Neutrophil (primary cell): ENCODE measurements around the gene GPR135.

ENCODE experiments used
- H3K27ac ChIP-seq: fragments of 200-600 bp; sonication (generic); 2 replicates; pipeline ENCODE4 v1.5.1; 2016; ENCODE audit warnings: mild to moderate bottlenecking, moderate library complexity
- H3K27me3 ChIP-seq: fragments of 200-600 bp; sonication (generic); 2 replicates; pipeline ENCODE4 v1.6.0; 2016; ENCODE audit warnings: mild to moderate bottlenecking
- H3K36me3 ChIP-seq: fragments of 200-600 bp; sonication (generic); 2 replicates; pipeline ENCODE4 v1.5.1; 2017
- H3K4me1 ChIP-seq, 2 experiments: fragments of 200-600 bp in 1 of 2; sonication (generic) in 1 of 2; 1 replicate in 1 of 2; 2 replicates in 1 of 2; pipeline versions ENCODE4 v1.5.1 to v1.6.1; 2013 to 2016; ENCODE audit warnings: low read depth in 1 of 2, low read length in 1 of 2, mild to moderate bottlenecking in 1 of 2, moderate library complexity in 1 of 2; ENCODE audit not compliant: control insufficient read depth in 1 of 2, insufficient read depth in 1 of 2
- H3K4me3 ChIP-seq, 2 experiments: fragments of 200-600 bp in 1 of 2; sonication (generic) in 1 of 2; 1 replicate in 1 of 2; 2 replicates in 1 of 2; pipeline ENCODE4 v1.5.1; 2013 to 2016; ENCODE audit warnings: low read depth in 1 of 2, low read length in 1 of 2, mild to moderate bottlenecking in 1 of 2, moderate library complexity in 1 of 2
- H3K9me3 ChIP-seq: fragments of 200-600 bp; sonication (generic); 2 replicates; pipeline ENCODE4 v1.5.1; 2016
- CTCF ChIP-seq: fragments of 200-600 bp; sonication (generic); IDR thresholded peaks from 2 replicates; pipeline ENCODE4 v1.5.1; 2016; ENCODE audit warnings: antibody characterized with exemption

The GPR135 gene

GRCh38 chr14:59474172-59474571, 9.0 kb upstream of the GPR135 start:
- Histone ChIP-seq H3K4me1 (no peaks in the 10 kb centered on the region), H3K36me3 (no peaks in the 10 kb centered on the region), H3K27ac (no peak overlapping the region), H3K4me3 (no peak overlapping the region), H3K9me3 (no peaks in the 10 kb centered on the region), H3K27me3 (no peaks in the 10 kb centered on the region)
- no peak for TF ChIP-seq CTCF

GRCh38 chr14:59464486-59465315, 479 bp downstream of the GPR135 start:
- H3K27ac ChIP-seq, result no peak overlapping the region
- no peaks in the 10 kb centered on the region for H3K9me3 ChIP-seq
- H3K4me3 ChIP-seq, result peak overlapping the region; percentile 24 to 55
- peaks cover 66% of the 10 kb centered on the region for H3K27me3 ChIP-seq
- no peak for TF ChIP-seq CTCF
- peaks cover 11 to 19% of the 10 kb centered on the region in 2 experiments for H3K4me1 ChIP-seq
- H3K36me3 ChIP-seq, result no peaks in the 10 kb centered on the region

GRCh38 chr14:59463787-59464485, 1.2 kb downstream of the GPR135 start:
- Histone ChIP-seq H3K27me3 (peaks cover 66% of the 10 kb centered on the region), H3K9me3 (no peaks in the 10 kb centered on the region), H3K27ac (no peak overlapping the region), H3K4me1 (peaks cover 11 to 19% of the 10 kb centered on the region in 2 experiments), H3K4me3 (peak overlapping the region; percentile 24 to 55), H3K36me3 (no peaks in the 10 kb centered on the region)
- no peak for TF ChIP-seq CTCF

GRCh38 chr14:59461891-59462290, 3.3 kb downstream of the GPR135 start:
- H3K9me3 ChIP-seq, result no peaks in the 10 kb centered on the region
- no peaks in the 10 kb centered on the region for H3K36me3 ChIP-seq
- peaks cover 11 to 19% of the 10 kb centered on the region in 2 experiments for H3K4me1 ChIP-seq
- H3K4me3 ChIP-seq, result no peak overlapping the region
- no peak overlapping the region for H3K27ac ChIP-seq
- peaks cover 56% of the 10 kb centered on the region for H3K27me3 ChIP-seq
- no peak for TF ChIP-seq CTCF

GRCh38 chr14:59460378-59460777, 4.8 kb downstream of the GPR135 start:
- no peaks in the 10 kb centered on the region for H3K36me3 ChIP-seq
- H3K27me3 ChIP-seq, result peaks cover 40% of the 10 kb centered on the region
- H3K9me3 ChIP-seq, result no peaks in the 10 kb centered on the region
- H3K4me1 ChIP-seq, result peaks cover 11 to 18% of the 10 kb centered on the region in 2 experiments
- no peak overlapping the region for H3K27ac ChIP-seq
- no peak overlapping the region for H3K4me3 ChIP-seq
- TF ChIP-seq CTCF, result no peak
